Cardiac fibroblast (primary cell): ENCODE data around the gene RAB26.

ENCODE experiments used
- DNase-seq, 2 donors: peaks; one replicate each; pipeline versions ENCODE4 v3.0.0 to v3.0.0-alpha.2; 2010; ENCODE audit warnings: low read depth in 2 of 2
- H3K4me3 ChIP-seq, 2 donors: replicated peaks in 1 of 2; 1 replicate in 1 of 2; 2 replicates in 1 of 2; pipeline ENCODE4 v1.5.1; 2011; ENCODE audit warnings: low read depth in 2 of 2, low read length in 2 of 2, mild to moderate bottlenecking in 2 of 2, moderate library complexity in 1 of 2
- TF ChIP-seq, protein P1 (sequence below): IDR thresholded peaks from one replicate; pipeline ENCODE4 v1.5.1; 2011; ENCODE audit warnings: low read depth, mild to moderate bottlenecking, low read length, inconsistent platforms

The RAB26 gene

DNA sequence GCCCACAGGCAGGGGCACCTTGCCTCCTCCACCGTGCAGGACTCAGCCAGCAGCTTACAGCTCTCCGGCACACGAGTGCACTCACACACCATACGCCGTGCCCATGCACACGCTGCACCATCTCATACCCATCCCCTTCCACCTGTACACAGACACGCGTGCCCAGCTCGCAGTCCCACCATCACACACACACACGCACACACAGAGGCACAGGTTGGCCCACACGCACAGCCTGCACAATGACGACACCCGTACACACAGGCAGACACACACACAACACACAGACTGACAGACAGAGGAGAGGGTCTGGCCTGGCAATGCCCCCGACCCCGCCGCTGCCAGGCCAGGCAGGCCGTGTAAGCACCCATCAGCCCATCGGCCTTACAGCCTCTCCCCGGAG, 35.9 kb downstream of the RAB26 start:
- no peak overlapping the region for H3K4me3 ChIP-seq
- DNase-seq: no peak
- TF ChIP-seq, protein P1, sequence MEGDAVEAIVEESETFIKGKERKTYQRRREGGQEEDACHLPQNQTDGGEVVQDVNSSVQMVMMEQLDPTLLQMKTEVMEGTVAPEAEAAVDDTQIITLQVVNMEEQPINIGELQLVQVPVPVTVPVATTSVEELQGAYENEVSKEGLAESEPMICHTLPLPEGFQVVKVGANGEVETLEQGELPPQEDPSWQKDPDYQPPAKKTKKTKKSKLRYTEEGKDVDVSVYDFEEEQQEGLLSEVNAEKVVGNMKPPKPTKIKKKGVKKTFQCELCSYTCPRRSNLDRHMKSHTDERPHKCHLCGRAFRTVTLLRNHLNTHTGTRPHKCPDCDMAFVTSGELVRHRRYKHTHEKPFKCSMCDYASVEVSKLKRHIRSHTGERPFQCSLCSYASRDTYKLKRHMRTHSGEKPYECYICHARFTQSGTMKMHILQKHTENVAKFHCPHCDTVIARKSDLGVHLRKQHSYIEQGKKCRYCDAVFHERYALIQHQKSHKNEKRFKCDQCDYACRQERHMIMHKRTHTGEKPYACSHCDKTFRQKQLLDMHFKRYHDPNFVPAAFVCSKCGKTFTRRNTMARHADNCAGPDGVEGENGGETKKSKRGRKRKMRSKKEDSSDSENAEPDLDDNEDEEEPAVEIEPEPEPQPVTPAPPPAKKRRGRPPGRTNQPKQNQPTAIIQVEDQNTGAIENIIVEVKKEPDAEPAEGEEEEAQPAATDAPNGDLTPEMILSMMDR: no peak

DNA sequence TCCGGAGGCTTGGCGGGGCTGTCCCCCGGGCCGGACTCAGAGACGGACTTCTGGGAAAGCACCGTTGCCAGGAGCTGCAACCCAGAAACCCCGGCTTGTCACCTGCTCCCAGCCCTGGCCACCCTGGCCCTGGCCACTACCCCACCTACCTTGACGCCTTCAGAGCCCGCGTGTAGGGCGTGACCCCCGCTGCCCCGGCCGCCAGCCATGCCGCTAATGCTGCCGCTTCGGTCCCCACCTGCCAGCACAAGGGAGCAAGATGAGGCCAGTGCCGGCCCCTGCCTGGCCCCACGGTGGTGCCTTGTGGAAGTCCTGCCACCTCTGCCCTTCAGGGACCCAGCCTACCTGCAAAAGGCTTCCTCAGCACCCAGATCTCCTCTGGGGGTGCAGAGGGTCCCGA, 36.5 kb downstream of the RAB26 start:
- no peak for DNase-seq
- no peak overlapping the region for H3K4me3 ChIP-seq
- TF ChIP-seq, protein P1: no peak

DNA sequence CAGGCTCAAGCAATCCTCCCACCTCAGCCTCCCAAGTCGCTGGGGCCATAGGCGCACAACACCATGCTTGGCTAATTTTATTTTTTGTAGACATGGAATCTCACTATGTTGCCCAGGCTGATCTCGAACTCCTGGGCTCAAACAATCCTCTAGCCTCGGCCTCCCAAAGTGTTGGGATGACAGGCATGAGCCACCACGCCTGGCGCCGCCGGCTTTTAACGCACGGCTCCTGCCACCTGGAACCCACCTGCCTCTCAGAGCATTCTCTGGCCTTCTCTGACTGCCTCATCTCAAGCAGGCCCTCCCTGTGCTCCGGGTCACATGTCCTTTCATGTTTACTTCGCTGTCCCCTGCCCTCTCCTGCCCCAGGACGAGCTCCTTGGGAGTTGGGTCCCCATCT, 37.6 kb downstream of the RAB26 start:
- TF ChIP-seq, protein P1: no peak
- H3K4me3 ChIP-seq: no peak overlapping the region

DNA sequence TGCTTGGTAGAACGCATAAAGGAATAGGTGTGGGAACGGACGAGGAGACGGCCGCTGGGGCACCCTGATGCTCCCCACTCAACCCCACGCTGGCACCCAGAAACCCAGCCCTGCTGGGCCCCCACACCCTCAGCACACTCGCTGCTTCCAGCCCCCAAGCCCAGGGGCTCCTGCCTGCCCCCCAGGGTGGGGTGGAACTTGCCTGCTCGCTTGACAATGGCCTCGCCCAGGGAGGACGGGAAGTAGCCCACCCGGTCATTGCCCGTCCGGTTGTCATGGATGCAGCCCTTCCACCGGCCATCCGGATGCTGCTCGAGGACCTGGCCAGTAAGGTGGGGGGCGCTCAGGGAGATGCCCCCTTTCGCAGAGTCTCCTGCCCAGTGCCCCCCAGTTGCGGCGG, 38.1 kb downstream of the RAB26 start:
- TF ChIP-seq, protein P1: no peak
- H3K4me3 ChIP-seq: no peak overlapping the region
- no peak for DNase-seq

More for the DNA sequence above, 37.6 kb downstream of the RAB26 start:
- DNase-seq: no peak

DNA sequence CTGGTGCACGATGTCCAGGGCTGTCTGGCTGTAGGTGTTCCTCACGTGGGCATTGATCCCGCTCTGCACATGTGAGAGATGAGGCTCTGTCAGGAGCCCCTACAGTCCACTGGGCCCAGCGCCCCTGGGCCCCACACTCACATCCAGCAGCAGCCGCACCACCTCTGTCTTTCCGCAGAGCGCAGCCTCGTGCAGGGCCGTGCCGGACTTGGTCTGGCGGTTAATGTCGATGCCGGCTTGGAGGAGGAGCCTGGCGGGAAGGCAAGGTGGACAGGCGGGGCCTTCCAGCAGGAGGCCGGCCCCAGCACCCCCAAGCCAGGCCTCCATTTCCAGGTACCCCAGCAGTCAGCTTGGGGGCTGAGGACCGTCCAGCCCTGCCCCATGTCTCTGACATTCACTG, 38.8 kb downstream of the RAB26 start:
- TF ChIP-seq, protein P1: no peak
- H3K4me3 ChIP-seq: no peak overlapping the region
- DNase-seq: no peak

DNA sequence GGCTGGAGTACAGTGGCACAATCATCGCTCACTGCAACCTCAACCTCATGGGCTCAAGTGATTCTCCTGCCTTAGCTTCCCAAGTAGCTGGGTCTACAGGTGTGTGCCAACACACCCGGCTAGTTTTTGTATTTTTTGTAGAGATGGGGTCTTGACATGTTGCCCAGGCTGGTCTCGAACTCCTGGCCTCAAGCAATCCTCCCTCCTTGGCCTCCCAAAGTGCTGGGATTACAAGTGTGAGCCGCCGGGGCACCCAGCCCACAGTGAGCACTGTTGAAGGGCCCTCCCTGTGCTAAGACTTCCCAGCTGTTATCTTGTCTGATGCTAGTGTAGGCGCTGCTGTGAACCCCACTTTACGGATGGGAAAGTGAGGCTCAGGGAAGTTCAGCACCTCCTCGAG, 40.0 kb downstream of the RAB26 start:
- TF ChIP-seq, protein P1: no peak

DNA sequence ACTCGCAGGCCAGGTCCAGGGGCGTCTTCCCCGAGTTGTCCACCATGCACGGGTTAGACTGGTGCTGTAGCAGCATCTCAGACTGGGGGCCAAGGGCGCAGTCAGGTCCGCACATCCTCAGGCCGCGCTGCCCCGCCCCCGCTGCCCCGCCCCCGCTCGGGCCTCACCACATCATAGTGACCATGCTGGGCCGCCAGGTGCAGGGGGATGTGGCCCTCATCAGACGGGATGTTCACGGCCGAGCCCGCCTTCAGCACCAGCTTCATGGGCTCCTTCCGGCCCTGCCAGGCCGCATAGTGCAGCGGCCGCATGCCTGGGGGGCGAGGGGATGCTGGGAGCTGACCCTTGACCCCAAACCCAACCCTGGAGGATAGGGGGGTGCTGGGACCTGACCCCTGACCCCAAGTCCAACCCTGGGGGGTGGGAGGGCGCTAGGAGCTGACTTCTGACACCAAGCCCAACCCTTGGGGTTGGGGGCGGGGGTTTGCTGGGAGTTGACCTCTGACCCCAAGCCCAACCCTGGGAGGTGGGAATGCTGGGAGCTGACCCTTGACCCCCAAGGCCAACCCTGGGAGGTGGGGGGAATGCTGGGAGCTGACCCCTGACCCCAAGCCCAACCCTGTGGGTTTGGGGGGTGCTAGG, 40.9 kb downstream of the RAB26 start:
- DNase-seq: no peak
- no peak overlapping the region for H3K4me3 ChIP-seq
- TF ChIP-seq, protein P1: no peak

More for the DNA sequence above, 40.0 kb downstream of the RAB26 start:
- no peak for DNase-seq
- no peak overlapping the region for H3K4me3 ChIP-seq
